BJ (cell line): ENCODE results near the gene ABLIM2. TPM values are rescaled to one million over a fixed set of nuclear protein-coding genes. Genes with fewer than 3 reads are reported as not detected.

Experiments used
- CTCF ChIA-PET: fragments of 350-600 bp; formaldehyde crosslinking; extraction: SDS; loops from one replicate; lab custom pipeline; 2021; ENCODE audit warnings: antibody characterized with exemption, inconsistent platforms; lab: Yijun Ruan, JAX
- POLR2A ChIA-PET: fragments of 300-600 bp; sonication (Branson Sonifier 250); formaldehyde crosslinking; extraction: SDS; loops from one replicate; lab custom pipeline; 2021; ENCODE audit warnings: antibody characterized with exemption; lab: Charles Lee
- DNase-seq: peaks from one replicate; pipeline ENCODE4 v3.0.0-alpha.2; 2011; ENCODE audit warnings: low read depth
- H3K27me3 ChIP-seq: 2 replicates; pipeline ENCODE4 v1.6.0; 2011; ENCODE audit warnings: low read length; ENCODE audit not compliant: control insufficient read depth, insufficient read depth
- H3K36me3 ChIP-seq: 2 replicates; pipeline ENCODE4 v1.5.1; 2011; ENCODE audit warnings: low read length; ENCODE audit not compliant: control insufficient read depth, insufficient read depth
- H3K4me3 ChIP-seq: 2 replicates; pipeline ENCODE4 v1.5.1; 2011; ENCODE audit warnings: low read depth, mild to moderate bottlenecking, control low read depth, low read length
- CTCF ChIP-seq: IDR thresholded peaks from 2 replicates; pipeline ENCODE4 v1.5.1; 2011; ENCODE audit warnings: low read depth, mild to moderate bottlenecking, control low read depth, inconsistent platforms, low read length, moderate library complexity; ENCODE audit not compliant: insufficient read depth
- polyA plus RNA-seq: library from polyadenylated mRNA; depleted of rRNA; stranded (reverse); fragments of >200 nt; gene quantifications from 2 replicates; pipeline ENCODE4 v1.2.3, GENCODE V29; 2011

ABLIM2 gene
- polyA plus RNA-seq, 1 experiment = 0.07 TPM

GRCh38 chr4:8076023-8076422 is 82.6 kb downstream of the ABLIM2 start:
- CTCF ChIA-PET = interaction anchor here (0.8 kb wide), 1 partner anchor 8 kb away, joined by 3 read pairs; no protein-coding TSS in a partner anchor
- Histone ChIP-seq H3K4me3 (no peak overlapping the region), H3K27me3 (peaks cover 12% of the 10 kb centered on the region), H3K36me3 (no peaks in the 10 kb centered on the region)
- DNase-seq = no peak
- TF ChIP-seq CTCF = no peak
- POLR2A ChIA-PET = no interaction called here

- H3K27me3 ChIP-seq = peaks cover 16% of the 10 kb centered on the region
These were observed 85.3 kb downstream of the ABLIM2 start for GRCh38 chr4:8073206-8073863.

GRCh38 chr4:8072235-8072968 is 86.2 kb downstream of the ABLIM2 start:
- CTCF ChIA-PET = interaction anchor here (0.6 kb wide), 1 partner anchor 22 kb away, joined by 3 read pairs; no protein-coding TSS in a partner anchor
- Histone ChIP-seq H3K27me3 (peaks cover 14% of the 10 kb centered on the region), H3K36me3 (no peaks in the 10 kb centered on the region), H3K4me3 (no peak overlapping the region)
- POLR2A ChIA-PET = no interaction called here
- TF ChIP-seq CTCF = no peak
- no peak for DNase-seq

More at GRCh38 chr4:8073206-8073863, 85.3 kb downstream of the ABLIM2 start:
- Histone ChIP-seq H3K36me3 (no peaks in the 10 kb centered on the region), H3K4me3 (no peak overlapping the region)
- no peak for DNase-seq
- POLR2A ChIA-PET = no interaction called here
- no peak for TF ChIP-seq CTCF
- CTCF ChIA-PET = interaction anchor here (0.6 kb wide), 1 partner anchor 23 kb away, joined by 3 read pairs; no protein-coding TSS in a partner anchor

GRCh38 chr4:8071766-8072165 is 86.8 kb downstream of the ABLIM2 start:
- ChIA-PET CTCF (no interaction called here), POLR2A (no interaction called here)
- Histone ChIP-seq H3K4me3 (no peak overlapping the region), H3K36me3 (no peaks in the 10 kb centered on the region), H3K27me3 (peaks cover 14% of the 10 kb centered on the region)
- no peak for TF ChIP-seq CTCF
- DNase-seq = no peak

- peaks cover 14% of the 10 kb centered on the region for H3K27me3 ChIP-seq
- POLR2A ChIA-PET = no interaction called here
These were observed 87.6 kb downstream of the ABLIM2 start for GRCh38 chr4:8070736-8071718.

More at GRCh38 chr4:8070736-8071718, 87.6 kb downstream of the ABLIM2 start:
- CTCF ChIA-PET = no interaction called here
- H3K4me3 ChIP-seq = no peak overlapping the region
- DNase-seq = no peak
- TF ChIP-seq CTCF = no peak
- H3K36me3 ChIP-seq = no peaks in the 10 kb centered on the region
